NCI-H1417 (cell line): Measurements from ENCODE around the gene TREM1.

Experiments
- DNase-seq, 3 experiments: peaks; one replicate each; lab custom pipeline; 2025; lab: John Stamatoyannopoulos, UW

Gene TREM1

DNA sequence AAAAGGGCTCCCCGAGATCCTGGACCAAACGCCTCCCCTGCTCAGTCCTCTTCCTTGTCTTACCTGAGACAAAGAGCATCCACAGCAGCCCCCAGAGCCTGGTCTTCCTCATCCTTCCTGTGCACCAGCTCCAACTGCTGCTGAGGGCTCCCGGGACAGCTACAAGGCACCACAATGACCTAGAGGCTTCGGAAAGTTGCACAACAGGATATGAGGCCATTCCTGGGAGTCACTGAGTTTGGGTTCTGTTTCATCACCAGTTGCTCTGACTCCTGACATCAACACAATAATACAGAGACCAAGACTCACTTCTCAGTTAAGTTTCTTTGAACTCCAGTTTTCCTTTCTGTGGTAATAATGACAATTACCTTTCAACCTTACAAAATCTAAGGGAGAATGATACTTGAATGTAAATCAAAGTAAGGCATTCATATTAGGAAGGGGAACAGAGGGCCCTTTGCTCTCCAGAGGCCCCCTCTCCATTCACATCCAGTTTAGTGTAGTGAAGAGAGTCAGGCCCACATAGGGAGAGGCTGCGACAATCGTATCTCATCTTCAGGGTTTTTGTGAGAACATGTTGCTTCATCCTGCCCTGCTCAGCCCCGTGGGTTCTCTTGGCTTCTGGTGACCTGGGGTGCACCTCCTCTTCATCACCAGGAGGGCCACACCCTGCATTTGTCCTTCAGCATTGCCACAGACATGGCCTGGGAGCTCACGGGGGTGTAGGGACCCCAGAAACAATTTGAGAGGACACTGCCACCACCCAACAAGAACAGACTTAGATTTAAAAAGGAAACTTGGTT, at the start of gene TREM1:
Gene TREM1, minus strand, starts transcription at position 139 of the 803 bp plus-strand sequence. Its CDS starts 27 bp downstream, at position 112.
- peak in 1 of 3 experiments; percentile 35 for DNase-seq

GRCh38 chr6:41335943-41336342, 49.5 kb upstream of the TREM1 start:
- DNase-seq = peak in 1 of 3 experiments; percentile 29

GRCh38 chr6:41335296-41335695, 48.8 kb upstream of the TREM1 start, which contains the start of gene NCR2:
Gene NCR2, plus strand, starts transcription at chr6:41335608. Its CDS starts 269 bp downstream, at chr6:41335877.
- DNase-seq = no peak

DNA sequence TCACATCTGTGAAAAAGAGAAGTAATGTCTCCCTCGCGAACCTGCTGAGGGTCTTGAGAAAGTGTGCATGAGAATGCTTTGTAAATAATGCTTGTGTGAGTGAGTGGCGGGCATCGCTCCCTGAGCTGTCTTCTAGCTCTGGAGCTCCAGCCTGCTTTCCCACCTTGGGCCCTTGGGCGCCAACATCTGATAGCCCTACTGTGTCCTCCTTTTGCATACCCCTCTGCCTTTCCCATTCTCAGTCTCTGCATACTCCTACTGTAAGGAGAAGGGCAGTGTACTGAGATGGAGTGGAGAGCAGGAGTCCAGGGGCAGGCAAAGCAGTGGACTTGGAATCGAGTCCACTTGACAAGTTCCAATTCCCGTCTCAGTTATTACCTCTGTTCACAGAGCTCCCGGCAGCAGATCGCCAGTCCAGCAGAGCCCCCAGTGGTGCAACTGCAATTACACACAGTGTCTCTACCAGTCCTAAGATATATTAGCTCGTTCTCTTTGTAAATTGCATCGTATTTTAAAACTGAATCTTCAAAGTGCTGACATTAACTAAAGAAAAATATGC, 48.1 kb upstream of the TREM1 start:
- DNase-seq = peak in 1 of 3 experiments; percentile 13

- no peak for DNase-seq
These were observed 46.6 kb upstream of the TREM1 start for GRCh38 chr6:41332842-41333736.

DNA sequence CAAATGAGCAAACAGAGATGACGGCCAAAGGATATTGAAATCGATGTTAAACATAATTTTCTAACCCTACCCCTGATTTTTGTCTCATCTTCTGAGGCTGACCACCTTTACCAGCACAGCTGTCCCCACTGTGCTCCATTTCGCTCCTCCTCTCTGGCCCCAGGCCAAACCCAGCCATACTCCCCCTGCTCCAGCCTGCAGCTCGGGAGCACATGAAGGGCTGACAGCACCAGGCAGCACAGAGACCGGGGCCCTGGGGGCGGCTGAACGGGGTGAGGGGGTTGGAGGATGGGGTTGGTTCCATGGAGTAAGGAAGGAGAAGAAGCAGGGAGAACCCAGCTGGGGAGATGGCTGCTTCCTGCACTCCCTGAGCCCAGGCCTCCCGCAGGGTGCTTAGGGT, 45.8 kb upstream of the TREM1 start:
- DNase-seq = no peak

DNA sequence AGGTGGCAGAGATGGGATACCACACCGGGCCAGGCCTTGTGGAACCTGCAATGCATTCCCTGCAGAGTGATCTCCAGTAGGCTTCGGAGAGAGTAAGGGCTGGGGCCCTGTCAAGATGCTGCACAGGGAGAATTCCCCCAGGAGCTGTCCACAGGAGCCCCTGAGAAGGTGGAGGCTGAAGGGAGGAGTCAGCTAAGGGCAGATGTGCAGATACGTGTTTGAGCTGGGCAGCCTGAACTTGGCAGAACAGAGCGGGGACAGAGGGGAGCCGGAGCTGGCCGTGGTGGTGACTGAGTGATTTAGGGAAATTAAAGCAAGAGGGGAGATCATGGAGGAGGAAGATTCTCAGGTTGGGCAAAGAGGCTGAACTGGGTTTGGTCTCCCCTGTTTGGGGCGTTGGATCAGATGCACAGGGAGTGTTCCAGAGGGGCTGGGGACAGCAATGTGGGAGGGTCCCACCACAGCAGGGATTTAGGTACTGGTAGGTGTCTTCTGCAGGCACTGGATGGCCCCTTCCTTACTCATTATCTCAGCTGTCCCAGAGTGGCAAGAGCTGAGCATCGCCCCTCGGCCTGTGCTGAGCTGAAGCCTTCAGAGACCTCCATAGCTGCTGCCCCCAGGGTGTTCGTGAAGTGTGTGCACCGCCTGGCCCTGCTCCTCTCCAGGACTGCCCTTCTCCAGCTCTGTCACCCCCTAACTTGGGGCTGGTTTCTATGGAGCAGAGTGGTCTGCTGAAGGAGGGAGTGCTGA, 45.1 kb upstream of the TREM1 start:
- DNase-seq = no peak

GRCh38 chr6:41327177-41327576, 40.7 kb upstream of the TREM1 start:
- DNase-seq = no peak

GRCh38 chr6:41326092-41326491, 39.6 kb upstream of the TREM1 start:
- DNase-seq = no peak

GRCh38 chr6:41325446-41326066, 39.1 kb upstream of the TREM1 start:
- DNase-seq = no peak

DNA sequence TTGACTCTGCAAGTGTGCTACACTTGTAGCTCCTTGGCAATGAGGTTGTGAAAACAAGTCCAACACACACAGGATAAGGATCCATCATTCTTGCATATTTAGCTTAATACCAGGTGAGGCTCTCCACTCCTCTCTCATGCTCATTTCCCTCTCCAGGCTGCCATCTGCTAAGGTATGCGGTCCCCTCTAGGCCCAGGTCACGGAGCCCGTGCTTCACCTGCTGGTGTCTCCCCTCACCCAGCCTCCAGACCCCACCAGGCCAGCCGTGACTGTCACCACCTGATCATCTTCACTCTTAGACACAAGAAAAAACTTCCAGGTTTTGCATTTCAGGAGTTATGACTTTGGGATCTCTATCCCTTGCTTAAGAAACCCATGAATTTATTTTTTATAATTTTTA, 34.7 kb upstream of the TREM1 start:
- DNase-seq = no peak

DNA sequence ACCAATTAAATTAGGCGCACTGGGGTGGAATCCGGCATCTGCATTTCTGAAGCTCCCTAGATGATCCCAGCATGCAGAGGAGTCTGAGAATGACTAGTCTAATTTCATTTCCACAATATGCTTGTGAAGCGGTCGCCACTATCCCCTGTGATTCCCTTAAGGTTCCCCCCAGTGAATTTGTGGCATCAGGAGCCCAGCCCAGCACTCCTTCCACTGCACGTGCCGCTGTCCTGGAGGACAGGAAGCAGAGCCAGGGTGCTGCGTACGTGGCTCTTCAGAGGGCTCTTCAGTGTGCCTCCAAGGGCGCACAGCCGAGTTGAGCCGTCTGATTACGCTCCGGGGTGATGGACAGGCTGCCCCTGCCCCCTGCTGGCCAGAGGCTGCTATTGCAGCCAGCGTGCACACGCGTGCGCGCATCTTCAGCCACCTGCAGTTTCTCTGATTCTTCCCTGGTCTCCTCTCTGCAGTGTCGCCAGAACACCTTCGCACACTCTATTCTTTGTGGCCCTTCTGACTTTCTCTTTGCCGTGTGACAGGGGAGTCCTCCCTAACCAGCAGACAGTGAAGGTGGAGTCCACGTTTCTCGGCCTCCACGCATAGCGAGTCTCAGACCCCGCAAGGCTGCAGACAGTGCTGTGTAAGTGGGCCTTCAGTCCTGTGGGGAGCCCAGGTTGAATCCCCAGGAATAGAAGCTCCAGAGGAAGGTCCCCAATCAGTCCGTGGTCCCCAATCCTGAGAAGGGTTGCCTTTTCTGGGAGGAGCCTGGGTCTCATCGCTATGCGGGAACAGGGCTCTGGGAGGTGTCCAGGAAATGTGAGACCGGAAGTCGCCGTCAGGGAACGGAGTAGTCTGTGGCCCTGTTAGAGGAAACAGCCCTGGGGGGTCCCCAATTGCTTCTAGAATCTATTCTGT, 32.4 kb upstream of the TREM1 start:
- peak; percentile 87 to 94 (median 93) for DNase-seq

DNA sequence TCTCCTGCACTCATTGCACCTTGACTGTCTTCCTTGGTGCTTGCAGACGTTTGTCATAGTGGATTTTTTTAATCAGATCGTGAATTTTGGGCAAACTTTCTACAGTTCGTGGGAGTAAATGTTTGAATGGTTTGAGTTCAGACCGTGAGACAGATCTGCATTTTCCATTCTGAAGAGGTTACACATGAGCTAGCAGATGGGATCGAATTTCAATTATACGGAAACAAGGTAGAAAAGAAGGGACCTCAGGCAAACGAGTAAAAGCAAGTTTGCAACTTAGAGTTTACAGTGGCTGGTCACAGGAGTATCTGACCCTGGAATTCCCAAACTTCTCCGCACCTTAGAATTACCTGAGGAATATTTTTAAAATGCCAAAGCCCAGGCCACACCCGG, 31.8 kb upstream of the TREM1 start:
- peak in 1 of 3 experiments; percentile 73 for DNase-seq

- DNase-seq = no peak
These were observed 29.6 kb upstream of the TREM1 start for GRCh38 chr6:41315943-41316620.

DNA sequence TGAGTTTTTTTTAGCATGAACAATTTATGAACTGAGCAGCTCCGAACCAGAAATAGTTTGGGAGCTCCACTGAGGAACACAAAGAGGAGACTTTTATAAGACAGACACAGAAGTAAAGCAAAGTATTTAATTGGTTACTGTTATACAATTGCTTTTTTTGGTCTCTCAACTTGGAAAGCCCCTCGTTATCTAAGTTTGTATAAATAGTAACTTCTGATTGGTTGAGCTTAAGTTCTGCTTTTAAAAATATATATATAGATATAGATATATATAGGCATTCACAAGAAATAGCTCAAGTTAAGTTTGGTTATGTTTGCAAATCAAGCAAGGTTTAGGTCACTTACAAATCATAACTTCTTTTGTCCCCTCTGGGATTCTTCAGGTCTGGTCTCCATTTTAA, 28.7 kb upstream of the TREM1 start:
- no peak for DNase-seq

GRCh38 chr6:41306187-41306854, 19.8 kb upstream of the TREM1 start:
- DNase-seq = peak; percentile 46 to 87 (median 82)

DNA sequence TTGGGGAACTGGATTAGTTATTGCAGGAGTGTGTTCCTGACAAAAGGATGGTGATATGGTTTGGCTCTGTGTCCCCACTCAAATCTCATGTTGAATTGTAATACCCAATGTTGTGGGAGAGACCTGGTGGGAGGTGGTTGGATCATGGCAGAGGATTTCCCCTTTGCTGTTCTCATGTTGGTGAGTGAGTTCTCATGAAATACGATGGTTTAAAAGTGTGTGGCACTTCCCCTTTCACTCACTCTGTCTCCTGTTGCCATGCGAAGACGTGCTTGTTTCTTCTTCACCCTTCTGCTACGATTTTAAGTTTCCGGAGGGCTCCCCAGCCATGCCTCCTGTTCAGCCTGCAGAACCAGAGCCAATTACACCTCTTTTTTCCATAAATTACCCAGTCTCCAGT, 16.2 kb upstream of the TREM1 start:
- DNase-seq = no peak

DNA sequence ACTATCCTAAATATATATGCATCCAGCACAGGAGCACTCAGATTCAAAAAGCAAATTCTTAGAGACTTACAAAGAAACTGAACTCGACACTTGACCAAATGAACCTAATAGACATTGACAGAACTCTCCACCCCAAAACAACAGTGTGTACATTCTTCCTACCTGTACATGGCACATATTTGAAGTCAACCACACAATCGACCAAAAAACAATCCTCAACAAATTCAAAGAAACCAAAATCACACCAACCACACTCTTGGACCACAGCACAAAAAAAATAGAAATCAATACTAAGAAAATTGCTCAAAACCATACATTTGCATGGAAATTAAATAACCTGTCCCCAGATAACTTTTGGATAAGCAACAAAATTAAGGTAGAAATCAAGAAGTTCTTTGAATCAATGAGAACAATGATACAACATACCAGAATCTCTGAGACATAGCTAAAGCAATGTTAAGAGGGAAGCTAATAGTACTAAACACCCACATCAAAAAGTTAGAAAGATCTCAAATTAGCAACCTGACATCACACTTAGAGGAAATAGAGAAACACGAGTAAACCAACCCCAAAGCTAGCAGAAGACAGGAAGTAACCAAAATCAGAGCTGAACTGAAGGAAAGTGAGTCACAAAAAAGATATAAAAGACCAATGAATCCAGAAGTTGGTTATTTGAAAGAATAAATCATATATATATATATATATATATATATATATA, 12.5 kb upstream of the TREM1 start:
- DNase-seq = no peak
